Activated T-helper 9 cell treated with anti-CD3 and anti-CD28 coated beads, Interleukin-2, amount 50 U/mL, for 16 hours (primary cell): ENCODE measurements around the gene ARHGEF10L.

Experiments used
- DNase-seq: peaks from one replicate; pipeline ENCODE4 v3.0.0-alpha.2; 2020; ENCODE audit warnings: low read depth

Gene ARHGEF10L

GRCh38 chr1:17675744-17676143 lies 136.2 kb downstream of the ARHGEF10L start:
- DNase-seq, result no peak

- DNase-seq, result no peak
Measured at GRCh38 chr1:17676387-17677060, 137.0 kb downstream of the ARHGEF10L start.

- DNase-seq, result no peak
Measured at GRCh38 chr1:17678011-17678410, 138.5 kb downstream of the ARHGEF10L start.

GRCh38 chr1:17679856-17680255 lies 140.4 kb downstream of the ARHGEF10L start:
- DNase-seq, result no peak

GRCh38 chr1:17680308-17680707 lies 140.8 kb downstream of the ARHGEF10L start:
- DNase-seq, result no peak

- DNase-seq, result no peak
Measured at GRCh38 chr1:17682400-17682799, 142.9 kb downstream of the ARHGEF10L start.

- DNase-seq, result no peak
Measured at GRCh38 chr1:17683598-17683997, 144.1 kb downstream of the ARHGEF10L start.

- DNase-seq, result no peak
Measured at GRCh38 chr1:17684810-17685209, 145.3 kb downstream of the ARHGEF10L start.

GRCh38 chr1:17686258-17686657 lies 146.8 kb downstream of the ARHGEF10L start:
- DNase-seq, result no peak

GRCh38 chr1:17687145-17687544 lies 147.6 kb downstream of the ARHGEF10L start:
- no peak for DNase-seq

GRCh38 chr1:17688217-17688810 lies 148.8 kb downstream of the ARHGEF10L start:
- no peak for DNase-seq

GRCh38 chr1:17689011-17689410 lies 149.5 kb downstream of the ARHGEF10L start:
- no peak for DNase-seq

GRCh38 chr1:17690906-17691634 lies 151.6 kb downstream of the ARHGEF10L start:
- no peak for DNase-seq

GRCh38 chr1:17692645-17693044 lies 153.1 kb downstream of the ARHGEF10L start:
- no peak for DNase-seq

GRCh38 chr1:17696417-17697301 lies 157.2 kb downstream of the ARHGEF10L start:
- no peak for DNase-seq

GRCh38 chr1:17697458-17697857 lies 158.0 kb downstream of the ARHGEF10L start:
- no peak for DNase-seq

- no peak for DNase-seq
Measured at GRCh38 chr1:17699581-17699980, 160.1 kb downstream of the ARHGEF10L start.

GRCh38 chr1:17700945-17701810 lies 161.7 kb downstream of the ARHGEF10L start:
- no peak for DNase-seq

- no peak for DNase-seq
Measured at GRCh38 chr1:17704176-17704575, 164.7 kb downstream of the ARHGEF10L start.

GRCh38 chr1:17706445-17706844 lies 166.9 kb downstream of the ARHGEF10L start:
- no peak for DNase-seq

GRCh38 chr1:17709981-17710380 lies 170.5 kb downstream of the ARHGEF10L start:
- DNase-seq, result no peak
